Measurements from ENCODE around the gene DDR1. TPM values are rescaled to one million over a fixed set of nuclear protein-coding genes. Genes with fewer than 3 reads are reported as not detected.
"Not testable (repeated sequence)": the region's sequence is repeated elsewhere in the genome, so short reads cannot be mapped to it uniquely, and the experiment has no call there.

DDR1 gene
- total RNA-seq, 1 donor from 2014 or later: 80.9 TPM

DNA sequence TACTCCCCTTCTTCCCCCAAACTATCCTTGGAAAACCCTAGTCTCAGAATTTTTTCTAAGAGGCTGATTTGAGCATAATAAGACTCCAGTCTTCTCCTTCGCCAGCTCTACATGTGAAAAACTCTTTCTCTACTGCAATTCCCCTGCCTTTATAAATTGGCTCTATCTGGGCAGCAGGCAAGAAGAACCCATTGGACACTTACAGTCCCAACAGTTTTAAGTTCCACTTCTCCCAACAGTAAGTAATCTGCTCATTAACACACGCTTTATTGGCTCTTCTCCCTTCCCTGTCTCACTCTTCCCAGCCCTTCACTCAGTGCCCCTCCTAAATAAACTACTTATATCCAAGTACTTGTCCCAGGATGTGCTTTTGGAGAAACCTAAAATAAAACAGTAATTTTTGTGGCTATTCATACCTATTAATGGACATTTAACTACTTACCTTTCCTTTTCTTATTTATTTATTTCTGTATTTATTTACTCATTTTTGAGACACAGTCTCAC lies 11.1 kb upstream of the DDR1 start:
- DNase-seq: no peak
- intact Hi-C loops (cut with DNase I): loop anchor here (10.0 kb wide), 1 partner anchor 48 kb away; no protein-coding TSS in a partner anchor
- ATAC-seq: no peak

DNA sequence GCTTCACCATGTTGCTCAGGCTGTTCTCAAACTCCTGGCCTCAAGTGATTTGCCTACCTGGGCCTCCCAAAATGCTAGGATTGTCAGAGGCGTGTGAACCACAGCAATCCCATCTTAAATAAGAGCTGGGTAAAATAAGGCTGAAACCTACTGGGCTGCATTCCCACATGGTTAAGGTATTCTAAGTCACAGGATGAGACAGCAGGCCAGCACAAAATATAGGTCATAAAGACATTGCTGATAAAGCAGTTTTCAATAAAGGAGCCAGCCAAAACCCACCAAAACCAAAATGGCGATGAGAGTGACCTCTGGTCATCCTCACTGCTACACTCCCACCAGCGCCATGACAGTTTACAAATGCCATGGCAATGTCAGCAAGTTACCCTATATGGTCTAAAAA lies 10.5 kb upstream of the DDR1 start:
- peaks cover 12% of the 10 kb centered on the region for H3K4me1 ChIP-seq
- not testable (repeated sequence) for H3K27me3 ChIP-seq (ENCODE audit: low read depth); ATAC-seq; H3K9me3 ChIP-seq; H3K27ac ChIP-seq; DNase-seq; H3K4me3 ChIP-seq; H3K36me3 ChIP-seq
- intact Hi-C loops (cut with DNase I): loop anchor here (10.0 kb wide), 1 partner anchor 49 kb away; no protein-coding TSS in a partner anchor

More for the DNA sequence above, 11.1 kb upstream of the DDR1 start:
- H3K27ac ChIP-seq: no peak overlapping the region
- peaks cover 6% of the 10 kb centered on the region for H3K9me3 ChIP-seq
- TF ChIP-seq, protein P1, sequence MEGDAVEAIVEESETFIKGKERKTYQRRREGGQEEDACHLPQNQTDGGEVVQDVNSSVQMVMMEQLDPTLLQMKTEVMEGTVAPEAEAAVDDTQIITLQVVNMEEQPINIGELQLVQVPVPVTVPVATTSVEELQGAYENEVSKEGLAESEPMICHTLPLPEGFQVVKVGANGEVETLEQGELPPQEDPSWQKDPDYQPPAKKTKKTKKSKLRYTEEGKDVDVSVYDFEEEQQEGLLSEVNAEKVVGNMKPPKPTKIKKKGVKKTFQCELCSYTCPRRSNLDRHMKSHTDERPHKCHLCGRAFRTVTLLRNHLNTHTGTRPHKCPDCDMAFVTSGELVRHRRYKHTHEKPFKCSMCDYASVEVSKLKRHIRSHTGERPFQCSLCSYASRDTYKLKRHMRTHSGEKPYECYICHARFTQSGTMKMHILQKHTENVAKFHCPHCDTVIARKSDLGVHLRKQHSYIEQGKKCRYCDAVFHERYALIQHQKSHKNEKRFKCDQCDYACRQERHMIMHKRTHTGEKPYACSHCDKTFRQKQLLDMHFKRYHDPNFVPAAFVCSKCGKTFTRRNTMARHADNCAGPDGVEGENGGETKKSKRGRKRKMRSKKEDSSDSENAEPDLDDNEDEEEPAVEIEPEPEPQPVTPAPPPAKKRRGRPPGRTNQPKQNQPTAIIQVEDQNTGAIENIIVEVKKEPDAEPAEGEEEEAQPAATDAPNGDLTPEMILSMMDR (IDR thresholded peaks at IDR 0.05): no peak
- H3K4me3 ChIP-seq: no peak overlapping the region
- no peaks in the 10 kb centered on the region for H3K36me3 ChIP-seq
- H3K4me1 ChIP-seq: peaks cover 12% of the 10 kb centered on the region
- H3K27me3 ChIP-seq (ENCODE audit: low read depth): no peaks in the 10 kb centered on the region

DNA sequence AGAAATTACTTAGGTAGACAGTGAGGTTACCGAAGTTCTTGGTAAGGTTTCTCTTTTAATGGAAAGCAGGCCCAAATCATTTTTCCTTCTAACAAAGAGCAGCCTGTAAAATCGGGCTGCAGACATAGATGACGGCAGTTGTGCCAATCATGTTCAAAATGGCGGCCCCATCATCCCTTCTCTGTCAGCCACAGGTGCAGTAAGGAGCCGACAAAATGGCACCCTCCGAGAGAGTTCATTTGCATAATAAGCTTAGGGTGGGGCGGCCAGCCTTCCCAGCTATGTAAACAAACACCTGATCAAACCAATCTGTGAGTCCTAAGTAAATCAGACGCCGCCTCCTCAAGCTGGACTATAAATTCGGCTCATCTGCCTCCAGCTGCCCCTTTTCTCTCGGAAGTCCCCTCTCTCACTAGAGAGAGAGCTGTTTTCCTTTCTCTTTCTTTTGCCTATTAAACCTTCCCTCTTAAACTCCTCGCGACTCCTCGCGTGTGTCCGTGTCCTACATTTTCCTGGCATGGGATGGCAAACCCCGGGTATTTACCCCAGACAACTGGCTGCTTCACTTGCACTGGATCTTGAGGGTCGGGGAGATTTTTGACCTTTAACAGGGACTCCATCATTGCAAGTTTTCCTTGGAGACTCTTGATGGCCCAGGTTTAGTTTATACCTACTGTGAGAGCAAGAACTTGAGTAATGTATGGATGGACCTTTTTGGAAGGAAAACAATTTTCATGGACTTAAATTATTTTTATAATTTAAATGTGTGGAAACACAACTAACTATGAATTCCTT lies 8.9 kb upstream of the DDR1 start:
- intact Hi-C loops (cut with DNase I): loop anchor here (10.0 kb wide), 1 partner anchor 51 kb away; no protein-coding TSS in a partner anchor
- TF ChIP-seq, protein P1 (IDR thresholded peaks at IDR 0.05): no peak
- no peak for DNase-seq

DNA sequence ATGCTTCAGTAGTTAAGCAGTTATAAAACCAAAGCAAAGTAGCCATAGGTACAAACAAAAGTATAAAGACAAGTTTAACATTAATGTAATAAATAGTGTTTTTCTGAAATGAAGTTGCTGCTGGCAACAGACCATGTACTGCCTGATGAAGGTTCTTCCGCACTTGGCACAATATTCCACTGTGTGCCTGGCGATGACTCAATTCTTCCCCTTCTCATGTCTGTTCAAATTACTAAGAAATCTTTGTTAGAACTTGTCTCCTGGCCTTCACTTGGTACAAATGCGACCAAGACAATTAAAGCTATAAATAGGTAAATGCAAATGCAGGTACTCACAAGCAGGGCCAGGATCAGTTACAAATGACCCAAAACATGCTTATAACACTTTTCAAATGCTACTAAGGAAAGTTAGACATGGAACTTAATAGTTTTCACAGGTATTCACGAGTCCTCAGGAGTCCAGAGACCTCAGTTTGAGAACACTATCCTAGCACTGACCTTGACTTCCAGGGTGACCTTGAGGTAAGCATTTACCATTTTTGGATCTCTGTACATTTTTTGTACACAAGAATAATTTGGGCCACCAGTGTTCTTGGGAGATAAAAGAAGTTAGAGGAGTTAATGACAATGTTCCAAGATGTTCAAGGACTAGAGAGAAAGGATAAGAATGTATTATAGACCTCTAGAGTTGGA lies 8.1 kb upstream of the DDR1 start:
- DNase-seq (no peak), ATAC-seq (no peak)
- TF ChIP-seq, protein P1 (IDR thresholded peaks at IDR 0.05): no peak
- Histone ChIP-seq H3K4me1 (peaks cover 12% of the 10 kb centered on the region), H3K36me3 (no peaks in the 10 kb centered on the region), H3K4me3 (no peak overlapping the region), H3K9me3 (peaks cover 6% of the 10 kb centered on the region), H3K27me3 (ENCODE audit: low read depth) (no peaks in the 10 kb centered on the region), H3K27ac (no peak overlapping the region)
- intact Hi-C loops (cut with DNase I): loop anchor here (10.0 kb wide), 1 partner anchor 51 kb away; no protein-coding TSS in a partner anchor

More for the DNA sequence above, 8.9 kb upstream of the DDR1 start:
- Histone ChIP-seq H3K4me3 (no peak overlapping the region), H3K4me1 (peaks cover 12% of the 10 kb centered on the region), H3K9me3 (peaks cover 6% of the 10 kb centered on the region), H3K36me3 (no peaks in the 10 kb centered on the region), H3K27ac (no peak overlapping the region), H3K27me3 (ENCODE audit: low read depth) (no peaks in the 10 kb centered on the region)
- ATAC-seq: no peak

DNA sequence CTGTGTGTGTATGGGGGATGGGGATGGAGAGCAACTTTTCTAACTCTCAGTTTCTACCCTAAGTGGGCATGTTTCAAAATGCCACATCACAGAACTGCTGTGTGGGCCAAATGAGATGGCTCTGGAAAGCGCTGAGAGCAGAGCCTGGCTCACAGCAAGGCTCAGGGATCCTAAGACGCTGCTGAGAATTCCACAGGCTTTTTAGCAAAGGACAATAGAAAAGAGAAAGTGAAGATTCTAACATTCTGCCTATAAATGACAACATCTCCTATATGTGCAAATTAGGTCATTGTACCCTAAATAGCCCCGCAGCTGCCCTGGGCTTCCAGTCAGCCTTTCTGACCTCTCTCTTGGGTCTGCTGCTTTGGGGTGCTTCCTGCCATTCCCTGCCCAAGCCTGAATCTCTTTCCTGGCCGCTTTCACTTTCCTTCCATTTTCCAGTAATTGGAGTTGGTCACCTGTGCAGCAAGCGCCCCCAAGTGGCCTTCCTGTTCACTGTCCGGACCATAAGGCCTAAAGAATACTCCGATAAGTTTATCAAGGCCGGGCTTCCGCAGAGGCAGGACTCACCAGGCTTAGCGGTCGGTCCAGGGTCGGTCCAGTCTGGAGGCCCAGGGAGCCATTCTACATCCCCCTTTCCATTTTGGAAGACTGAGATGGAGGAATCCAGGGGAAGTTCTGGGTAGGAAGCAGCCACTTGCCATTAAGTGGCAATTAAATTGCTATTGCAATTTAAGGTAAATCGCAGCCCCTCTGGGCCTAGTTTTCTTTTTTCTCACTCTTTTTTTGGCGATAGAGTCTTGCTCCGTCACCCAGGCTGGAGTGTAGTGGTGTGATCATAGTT lies 6.7 kb upstream of the DDR1 start:
- H3K4me1 ChIP-seq: peaks cover 19% of the 10 kb centered on the region
- no peaks in the 10 kb centered on the region for H3K27me3 ChIP-seq (ENCODE audit: low read depth)
- peak; percentile 93 for DNase-seq
- H3K4me3 ChIP-seq: peak overlapping the region; percentile 44
- peak; percentile 90 for ATAC-seq
- intact Hi-C loops (cut with DNase I): loop anchor here (10.0 kb wide), 1 partner anchor 53 kb away; no protein-coding TSS in a partner anchor
- peak overlapping the region; percentile 72 for H3K27ac ChIP-seq
- TF ChIP-seq, protein P1 (IDR thresholded peaks at IDR 0.05): peak; percentile 86
- H3K9me3 ChIP-seq: no peaks in the 10 kb centered on the region
- no peaks in the 10 kb centered on the region for H3K36me3 ChIP-seq

All from lower lobe of right lung (tissue), 2 donors.